Esophagus squamous epithelium (tissue), 4 donors: ENCODE results near the gene DIS3L2.
A peak's percentile ranks its signal among the peaks of the same experiment; 100 is the strongest.

Experiments used
- CTCF ChIP-seq, 6 experiments: fragments of 450-650 bp in 4 of 6; fragments of 200-600 bp in 2 of 6; sonication (generic) in 2 of 6; IDR thresholded peaks; one replicate each; pipeline ENCODE4 v1.5.1; 2016 to 2019; ENCODE audit warnings: antibody characterized with exemption in 6 of 6, mild to moderate bottlenecking in 4 of 6, moderate library complexity in 4 of 6
- POLR2A ChIP-seq, 4 donors: fragments of 450-650 bp; IDR thresholded peaks; one replicate each; pipeline ENCODE4 v1.6.1; 2017; ENCODE audit warnings: antibody characterized with exemption in 4 of 4, mild to moderate bottlenecking in 4 of 4, moderate library complexity in 3 of 4

- peak in 2 of 6 experiments; percentile 13 to 21 for TF ChIP-seq CTCF (IDR thresholded peaks at IDR 0.05)
- TF ChIP-seq POLR2A (IDR thresholded peaks at IDR 0.05), result no peak
Observed at GRCh38 chr2:232104076-232104646, 142.6 kb downstream of the DIS3L2 start.
